ENCODE measurements around the gene KRTAP10-7. TPM values are rescaled to one million over a fixed set of nuclear protein-coding genes. Genes with fewer than 3 reads are reported as not detected.
"Not testable (repeated sequence)": the region's sequence is repeated elsewhere in the genome, so short reads cannot be mapped to it uniquely, and the experiment has no call there.

Gene KRTAP10-7
- total RNA-seq, 1 donor from 2014 or later = not detected

GRCh38 chr21:44630440-44630839 lies 30.0 kb downstream of the KRTAP10-7 start:
- DNase-seq (ENCODE audit: low read depth) = no peak
- H3K4me3 ChIP-seq (ENCODE audit: low read depth, low read length) = no peak overlapping the region
- TF ChIP-seq, protein P1, sequence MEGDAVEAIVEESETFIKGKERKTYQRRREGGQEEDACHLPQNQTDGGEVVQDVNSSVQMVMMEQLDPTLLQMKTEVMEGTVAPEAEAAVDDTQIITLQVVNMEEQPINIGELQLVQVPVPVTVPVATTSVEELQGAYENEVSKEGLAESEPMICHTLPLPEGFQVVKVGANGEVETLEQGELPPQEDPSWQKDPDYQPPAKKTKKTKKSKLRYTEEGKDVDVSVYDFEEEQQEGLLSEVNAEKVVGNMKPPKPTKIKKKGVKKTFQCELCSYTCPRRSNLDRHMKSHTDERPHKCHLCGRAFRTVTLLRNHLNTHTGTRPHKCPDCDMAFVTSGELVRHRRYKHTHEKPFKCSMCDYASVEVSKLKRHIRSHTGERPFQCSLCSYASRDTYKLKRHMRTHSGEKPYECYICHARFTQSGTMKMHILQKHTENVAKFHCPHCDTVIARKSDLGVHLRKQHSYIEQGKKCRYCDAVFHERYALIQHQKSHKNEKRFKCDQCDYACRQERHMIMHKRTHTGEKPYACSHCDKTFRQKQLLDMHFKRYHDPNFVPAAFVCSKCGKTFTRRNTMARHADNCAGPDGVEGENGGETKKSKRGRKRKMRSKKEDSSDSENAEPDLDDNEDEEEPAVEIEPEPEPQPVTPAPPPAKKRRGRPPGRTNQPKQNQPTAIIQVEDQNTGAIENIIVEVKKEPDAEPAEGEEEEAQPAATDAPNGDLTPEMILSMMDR (conservative IDR thresholded peaks at IDR 0.05; ENCODE audit: low read depth, low read length) = no peak

- H3K4me3 ChIP-seq (ENCODE audit: low read depth, low read length) = no peak overlapping the region
- DNase-seq (ENCODE audit: low read depth) = no peak
- TF ChIP-seq, protein P1 (conservative IDR thresholded peaks at IDR 0.05; ENCODE audit: low read depth, low read length) = no peak
Observed at GRCh38 chr21:44632067-44632466, 31.7 kb downstream of the KRTAP10-7 start.

DNA sequence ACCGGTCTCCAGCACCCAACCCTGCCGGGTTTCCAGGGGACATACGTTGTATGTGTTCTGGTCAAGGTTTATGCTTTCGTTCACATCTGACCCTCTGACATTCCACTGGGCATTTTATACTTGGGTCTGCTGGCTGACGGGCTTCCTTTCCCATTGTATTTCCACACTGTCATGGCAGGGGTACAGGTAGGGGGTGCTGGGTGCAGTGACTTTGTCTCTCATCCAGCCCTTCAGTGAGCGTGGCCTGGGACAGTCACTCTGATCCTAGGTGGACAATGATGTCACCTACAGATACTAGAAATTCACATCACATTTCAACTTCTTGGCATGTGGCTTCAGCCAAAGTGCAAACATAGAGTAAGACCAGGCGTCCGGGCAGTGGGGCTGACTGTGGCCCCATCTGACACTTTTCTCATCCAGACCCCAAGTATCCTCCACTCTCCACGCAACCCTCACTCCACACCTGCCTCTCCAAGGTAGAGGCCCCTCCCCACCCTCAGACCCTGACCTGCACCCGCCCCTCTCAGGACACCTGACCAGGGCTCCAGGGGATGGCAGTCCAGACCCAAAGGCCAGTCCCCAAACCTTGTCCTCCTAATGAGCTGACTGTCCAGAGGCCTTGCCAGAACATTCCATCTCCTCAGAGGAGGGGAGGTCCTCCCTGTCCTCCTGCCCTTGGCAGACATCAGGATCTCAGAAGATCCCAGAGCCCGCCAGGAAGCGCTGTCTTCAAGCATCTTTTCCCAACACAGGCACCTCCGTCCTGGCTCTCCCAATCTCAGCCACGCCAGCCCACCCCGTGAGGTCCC lies 36.0 kb downstream of the KRTAP10-7 start:
- TF ChIP-seq, protein P1 (conservative IDR thresholded peaks at IDR 0.05; ENCODE audit: low read depth, low read length) = no peak
- no peak overlapping the region for H3K4me3 ChIP-seq (ENCODE audit: low read depth, low read length)
- DNase-seq (ENCODE audit: low read depth) = no peak

GRCh38 chr21:44637018-44637850 lies 36.8 kb downstream of the KRTAP10-7 start, which contains the start of gene KRTAP10-10:
KRTAP10-10 (plus strand) TSS chr21:44637356; CDS start chr21:44637418, 62 bp downstream.
- TF ChIP-seq, protein P1 (conservative IDR thresholded peaks at IDR 0.05; ENCODE audit: low read depth, low read length) = no peak
- no peak for DNase-seq (ENCODE audit: low read depth)
- H3K4me3 ChIP-seq (ENCODE audit: low read depth, low read length) = no peak within 1 kb of the TSS

DNA sequence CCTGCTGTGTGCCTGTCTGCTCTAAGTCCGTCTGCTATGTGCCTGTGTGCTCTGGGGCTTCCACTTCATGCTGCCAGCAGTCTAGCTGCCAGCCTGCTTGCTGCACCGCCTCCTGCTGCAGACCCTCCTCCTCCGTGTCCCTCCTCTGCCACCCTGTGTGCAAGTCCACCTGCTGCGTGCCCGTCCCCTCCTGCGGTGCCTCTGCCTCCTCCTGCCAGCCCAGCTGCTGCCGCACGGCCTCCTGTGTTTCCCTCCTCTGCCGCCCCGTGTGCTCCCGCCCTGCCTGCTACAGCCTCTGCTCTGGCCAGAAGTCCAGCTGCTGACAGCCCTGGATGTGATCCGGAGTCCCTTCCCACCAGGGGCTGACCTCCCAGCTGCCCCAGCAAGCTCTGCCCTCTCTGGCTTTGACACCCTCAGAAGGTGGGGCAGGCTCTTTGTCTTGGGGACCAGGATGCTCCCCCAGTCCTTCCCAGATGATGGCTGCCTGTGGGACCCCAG lies 37.5 kb downstream of the KRTAP10-7 start:
- not testable (repeated sequence) for H3K4me3 ChIP-seq (ENCODE audit: low read depth, low read length); DNase-seq (ENCODE audit: low read depth)

DNA sequence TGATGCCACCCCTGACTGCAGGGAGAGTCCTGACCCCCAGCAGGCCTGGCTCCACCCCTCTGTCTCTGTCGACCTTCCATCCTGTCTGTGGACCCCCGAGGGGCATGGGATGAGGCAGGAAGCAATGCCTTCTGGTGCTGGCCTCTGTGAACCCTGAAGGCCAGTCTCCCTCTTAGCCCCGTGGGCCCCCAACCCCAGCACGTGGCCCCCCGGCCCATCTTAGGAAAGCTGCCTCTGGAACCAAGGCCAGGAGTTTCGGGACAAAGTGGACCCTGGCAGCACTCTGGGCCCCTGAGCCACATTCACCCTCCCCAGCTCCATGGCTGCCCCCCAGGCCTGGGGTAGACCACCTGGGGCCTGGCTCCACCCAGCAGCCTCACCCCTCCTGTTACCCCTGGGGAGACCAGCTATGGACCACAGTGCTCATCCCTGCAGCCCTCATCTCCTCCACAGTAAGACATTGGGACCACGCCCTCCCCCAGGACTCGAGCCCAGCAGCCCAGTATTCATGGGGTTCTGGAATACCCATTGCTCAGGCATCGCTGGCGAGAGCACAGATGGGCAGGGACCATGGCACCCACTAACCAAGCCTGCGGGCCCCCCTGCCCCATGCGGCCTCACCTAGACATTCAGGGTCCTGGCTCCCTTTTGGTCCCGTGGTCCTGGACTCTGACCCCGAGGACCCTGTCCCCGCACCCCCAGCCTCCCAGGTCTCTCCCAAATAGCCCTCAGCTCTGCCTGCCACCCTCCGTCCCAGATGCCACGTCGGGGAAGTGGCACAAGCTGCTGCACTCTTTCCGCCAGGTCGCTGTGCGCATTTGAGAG lies 38.3 kb downstream of the KRTAP10-7 start:
- not testable (repeated sequence) for DNase-seq (ENCODE audit: low read depth); H3K4me3 ChIP-seq (ENCODE audit: low read depth, low read length)

DNA sequence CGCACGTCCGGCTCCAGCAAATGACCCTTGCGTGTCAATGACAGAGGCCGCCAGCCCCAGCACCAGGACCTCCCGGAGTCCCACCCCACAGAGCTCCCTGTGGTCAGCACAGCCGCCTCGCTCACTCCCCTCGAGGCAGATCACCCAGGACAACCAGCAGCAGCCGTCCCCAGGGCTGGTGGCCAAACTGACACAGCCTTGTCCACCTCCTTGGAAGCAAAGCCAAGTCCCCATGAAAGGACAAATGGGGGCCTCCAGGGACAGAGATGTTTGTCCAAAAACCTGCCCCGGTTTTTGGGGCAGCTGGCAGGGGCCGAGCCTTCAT lies 38.9 kb downstream of the KRTAP10-7 start:
- TF ChIP-seq, protein P1 (conservative IDR thresholded peaks at IDR 0.05; ENCODE audit: low read depth, low read length) = no peak
- DNase-seq (ENCODE audit: low read depth) = no peak
- H3K4me3 ChIP-seq (ENCODE audit: low read depth, low read length) = no peak overlapping the region
